H7 (cell line): ENCODE measurements around the gene RPTOR. TPM values are rescaled to one million over a fixed set of nuclear protein-coding genes. Genes with fewer than 3 reads are reported as not detected.

Experiments used
- DNase-seq: peaks from one replicate; pipeline ENCODE4 v3.0.0; 2012
- H3K27me3 ChIP-seq: 2 replicates; pipeline ENCODE4 v1.6.0; 2011; ENCODE audit warnings: mild to moderate bottlenecking, low read length; ENCODE audit not compliant: control insufficient read depth, insufficient read depth
- H3K36me3 ChIP-seq: replicated peaks from 2 replicates; pipeline ENCODE4 v1.5.1; 2011; ENCODE audit warnings: low read length; ENCODE audit not compliant: control insufficient read depth, insufficient read depth
- H3K4me3 ChIP-seq: 2 replicates; pipeline ENCODE4 v1.5.1; 2011; ENCODE audit warnings: low read depth, mild to moderate bottlenecking, control low read depth, low read length, moderate library complexity; ENCODE audit not compliant: insufficient read depth
- total RNA-seq: library from RNA; depleted of rRNA; stranded (reverse); fragments of >200 nt; shearing (Covaris generic); gene quantifications from 2 replicates; pipeline ENCODE4 v1.2.3, GENCODE V29; 2014

The RPTOR gene
- total RNA-seq, 1 experiment from 2014 or later = 20.9 TPM

DNA sequence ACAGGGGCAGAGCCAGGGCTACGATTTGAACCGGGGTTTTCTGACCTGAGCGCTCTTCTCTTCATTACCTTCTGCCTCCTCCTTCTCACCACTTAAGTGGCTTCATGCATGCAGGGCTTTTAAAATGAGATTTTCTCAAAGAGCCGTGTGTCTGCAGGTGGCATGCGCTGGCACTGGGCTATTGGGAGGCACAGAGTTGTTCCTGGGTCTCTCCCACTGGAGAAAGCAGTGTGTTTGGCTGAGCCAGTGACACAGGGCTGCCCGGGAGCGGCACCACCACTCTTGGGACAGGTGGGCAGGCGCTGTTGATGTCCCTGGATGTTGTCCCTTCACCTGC lies 228.2 kb downstream of the RPTOR start:
- no peak for DNase-seq
- Histone ChIP-seq H3K27me3 (no peaks in the 10 kb centered on the region), H3K36me3 (no peaks in the 10 kb centered on the region; the same call in 1 of the 2 replicates), H3K4me3 (no peak overlapping the region)

DNA sequence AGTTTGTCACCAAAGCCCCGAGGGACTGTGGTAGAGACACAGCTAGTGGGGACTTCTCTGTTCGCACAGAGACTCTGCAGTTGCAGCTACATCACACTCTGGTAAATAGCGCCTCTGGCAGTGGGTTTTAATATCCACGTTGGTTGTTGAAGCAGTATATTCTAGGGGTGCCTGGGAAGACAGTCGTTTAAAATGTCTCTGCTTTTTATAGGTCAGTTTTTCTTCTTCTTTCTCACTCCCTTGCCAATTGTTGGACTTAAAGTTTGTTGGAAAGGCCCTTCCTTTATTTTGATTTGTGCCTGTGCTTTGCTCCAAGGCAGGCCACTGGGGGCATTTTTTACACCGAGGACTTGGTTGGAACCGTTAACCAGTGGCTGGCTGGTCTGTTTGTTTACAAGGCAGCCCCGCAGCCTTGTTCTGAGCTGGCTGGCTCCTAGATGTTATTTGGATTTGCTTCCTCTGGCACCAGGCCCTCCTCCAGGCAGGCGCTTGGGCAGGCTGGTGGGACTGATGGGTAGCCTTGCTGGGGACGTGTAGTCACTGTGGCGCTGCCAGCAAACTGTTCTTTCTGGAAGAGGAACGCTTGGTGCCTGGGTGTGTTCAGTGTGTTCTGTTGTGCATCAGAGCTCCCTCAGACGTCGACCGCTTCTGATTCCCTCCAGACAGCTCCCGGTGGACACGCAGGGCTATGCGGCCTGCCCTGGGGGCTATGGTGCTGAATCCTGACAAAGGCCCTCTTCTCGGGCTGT lies 228.8 kb downstream of the RPTOR start:
- Histone ChIP-seq H3K27me3 (no peaks in the 10 kb centered on the region), H3K36me3 (no peaks in the 10 kb centered on the region; the same call in 1 of the 2 replicates)

DNA sequence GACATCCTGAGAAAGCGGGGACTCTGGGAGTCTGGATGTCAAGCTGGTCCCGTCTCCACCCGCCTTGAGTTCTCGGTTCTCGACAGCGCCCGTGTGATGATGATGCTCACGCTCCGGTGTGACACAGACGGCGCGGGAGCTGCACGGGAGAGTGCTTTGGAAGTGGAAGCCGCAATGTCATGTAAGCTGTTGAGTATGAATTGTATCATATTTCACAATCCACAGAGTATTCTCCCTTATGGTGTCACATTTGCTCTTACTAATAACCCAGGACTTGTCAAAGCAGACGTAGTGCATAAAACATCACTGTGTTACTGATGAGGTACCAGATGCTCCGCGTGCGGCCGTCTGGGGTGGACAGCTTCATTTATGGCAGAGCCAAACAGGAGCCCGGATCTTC lies 229.5 kb downstream of the RPTOR start:
- H3K36me3 ChIP-seq = no peaks in the 10 kb centered on the region; the same call in 1 of the 2 replicates
- no peak overlapping the region for H3K4me3 ChIP-seq
- no peak for DNase-seq
- H3K27me3 ChIP-seq = no peaks in the 10 kb centered on the region

More for the DNA sequence above, 228.8 kb downstream of the RPTOR start:
- DNase-seq = peak; percentile 78
- no peak overlapping the region for H3K4me3 ChIP-seq

DNA sequence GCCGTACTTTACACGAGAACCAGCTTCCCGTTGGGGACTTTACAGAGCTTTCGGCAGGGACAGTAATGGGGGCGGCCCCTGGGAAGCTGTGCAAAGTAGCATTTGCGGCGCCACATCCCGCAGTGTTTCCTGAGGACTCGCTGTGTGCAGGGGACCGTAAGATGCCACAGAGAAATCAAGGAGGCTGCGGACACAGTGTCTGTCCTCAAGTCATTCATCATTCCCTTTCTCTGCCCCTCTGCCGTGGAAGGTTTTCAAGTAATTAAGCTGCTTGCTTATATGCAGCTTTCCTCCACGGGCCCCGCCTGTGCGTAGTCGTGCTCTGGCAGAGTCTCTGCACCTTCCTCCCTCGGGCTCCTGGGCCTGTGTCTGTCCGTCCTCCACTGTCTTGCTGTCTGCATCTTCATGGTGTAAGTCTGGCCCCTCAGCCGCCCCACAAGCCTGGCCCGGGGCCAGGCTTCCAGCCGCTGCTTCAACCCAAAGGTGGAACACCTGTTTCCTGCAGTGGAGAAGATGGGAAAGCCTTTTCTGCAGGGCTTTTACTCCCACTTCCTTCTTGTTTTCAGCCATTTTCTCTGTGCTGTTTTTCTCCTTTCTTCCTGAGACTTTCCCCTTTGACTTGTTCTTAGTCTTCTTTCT lies 230.1 kb downstream of the RPTOR start:
- DNase-seq = no peak
- Histone ChIP-seq H3K36me3 (no peaks in the 10 kb centered on the region; the same call in 1 of the 2 replicates), H3K4me3 (no peak overlapping the region), H3K27me3 (no peaks in the 10 kb centered on the region)

DNA sequence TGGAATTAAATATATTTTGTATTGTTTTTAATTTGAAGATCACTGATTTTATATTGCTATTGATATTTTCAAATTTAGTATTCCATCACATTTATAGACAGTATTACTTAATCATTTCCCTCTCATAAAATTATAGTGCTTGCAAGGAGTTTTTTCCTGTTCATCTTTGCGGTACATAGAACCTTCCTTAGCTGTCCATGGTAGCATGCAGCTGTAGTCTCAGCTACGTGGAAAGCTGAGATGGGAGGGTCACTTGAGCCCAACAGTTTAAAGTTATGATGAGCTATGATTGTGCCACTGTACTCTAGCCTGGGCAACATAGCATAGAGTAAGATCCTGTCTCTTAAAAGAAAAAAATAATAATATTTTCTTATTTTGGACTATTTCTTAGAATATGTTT lies 231.2 kb downstream of the RPTOR start:
- no peaks in the 10 kb centered on the region for H3K27me3 ChIP-seq
- H3K4me3 ChIP-seq = no peak overlapping the region
- no peaks in the 10 kb centered on the region for H3K36me3 ChIP-seq
- no peak for DNase-seq

DNA sequence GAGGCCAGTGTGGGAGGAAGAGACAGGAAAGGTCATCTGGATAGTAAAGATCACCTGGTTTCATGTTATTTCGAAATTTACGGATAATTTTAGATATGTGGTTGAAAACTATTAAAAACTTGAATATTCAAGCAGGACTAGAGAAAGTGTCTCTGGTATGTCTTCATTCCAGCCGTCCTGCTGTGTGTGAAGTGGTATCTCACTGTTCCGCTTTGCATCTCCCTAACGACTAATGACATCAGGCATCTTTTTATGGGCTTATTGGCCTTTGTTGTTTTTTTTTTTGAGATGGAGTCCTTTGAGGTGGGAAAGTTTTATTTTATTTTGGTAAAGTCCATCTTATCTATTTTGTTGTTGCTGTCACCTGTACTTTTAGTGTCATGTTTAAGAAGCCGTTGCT lies 232.6 kb downstream of the RPTOR start:
- no peak overlapping the region for H3K4me3 ChIP-seq
- DNase-seq = no peak

DNA sequence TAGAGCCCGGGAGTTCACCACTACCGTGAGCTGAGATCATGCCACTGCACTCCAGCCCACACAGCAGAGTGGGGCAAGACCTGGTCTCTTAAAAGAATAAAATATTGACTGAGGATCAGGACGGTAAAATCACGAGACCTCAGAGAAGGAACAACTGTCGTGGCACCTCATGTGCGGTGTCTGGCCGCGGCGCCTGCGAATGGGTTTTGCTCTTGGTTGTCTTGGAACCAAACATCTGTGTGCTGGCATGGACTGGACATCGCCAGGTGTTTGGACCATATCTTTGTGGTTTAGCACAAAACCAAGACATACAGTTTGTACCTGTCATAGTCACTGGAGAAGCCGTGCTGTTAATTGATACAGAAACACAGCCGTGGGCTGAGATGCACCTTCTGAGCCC lies 234.1 kb downstream of the RPTOR start:
- H3K27me3 ChIP-seq = no peaks in the 10 kb centered on the region
- no peak for DNase-seq
- H3K4me3 ChIP-seq = no peak overlapping the region
- H3K36me3 ChIP-seq = no peaks in the 10 kb centered on the region

More for the DNA sequence above, 232.6 kb downstream of the RPTOR start:
- Histone ChIP-seq H3K27me3 (no peaks in the 10 kb centered on the region), H3K36me3 (no peaks in the 10 kb centered on the region)

DNA sequence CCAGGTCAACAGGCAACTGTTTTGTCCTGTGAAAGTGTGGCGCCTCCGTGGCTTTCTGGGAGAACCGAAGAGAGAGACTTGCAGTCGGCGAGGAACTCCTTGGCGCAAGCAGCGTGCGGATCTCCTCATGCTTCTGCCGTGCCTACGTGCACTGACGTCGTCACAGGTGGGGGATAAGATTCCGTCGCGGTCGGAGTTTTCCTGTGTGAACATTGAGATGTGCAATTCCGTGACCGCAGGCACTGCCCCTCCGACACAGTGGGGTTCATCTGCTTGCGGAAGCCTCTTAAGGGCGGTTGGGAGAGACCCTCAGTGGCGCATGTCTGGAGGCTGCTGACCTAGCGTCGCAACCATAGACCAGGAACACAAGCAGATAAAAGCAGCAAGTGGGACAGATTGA lies 234.7 kb downstream of the RPTOR start:
- H3K4me3 ChIP-seq = no peak overlapping the region
- DNase-seq = no peak
- H3K27me3 ChIP-seq = no peaks in the 10 kb centered on the region
- no peaks in the 10 kb centered on the region for H3K36me3 ChIP-seq

DNA sequence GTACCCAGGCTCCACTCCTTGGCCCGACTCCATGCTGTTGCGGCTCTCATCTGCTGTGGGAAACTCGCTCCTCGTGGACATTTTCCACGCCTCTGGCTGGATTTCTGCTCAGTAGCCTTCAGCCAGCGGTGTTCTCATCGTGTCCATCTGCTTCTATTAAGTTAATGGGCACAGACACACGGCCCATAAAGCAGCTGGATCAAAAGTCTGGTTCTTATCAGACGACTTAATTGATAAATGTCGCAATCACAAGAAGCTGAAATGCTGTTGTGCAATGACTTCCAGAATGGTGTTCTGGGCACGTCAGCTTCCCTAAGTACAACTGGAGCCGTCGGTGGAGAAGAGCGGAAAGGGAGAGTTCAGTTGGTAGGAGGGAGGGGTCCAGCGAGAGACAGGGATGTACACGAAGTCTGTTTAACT lies 235.3 kb downstream of the RPTOR start:
- Histone ChIP-seq H3K4me3 (no peak overlapping the region), H3K36me3 (no peaks in the 10 kb centered on the region), H3K27me3 (no peaks in the 10 kb centered on the region)
- DNase-seq = no peak

DNA sequence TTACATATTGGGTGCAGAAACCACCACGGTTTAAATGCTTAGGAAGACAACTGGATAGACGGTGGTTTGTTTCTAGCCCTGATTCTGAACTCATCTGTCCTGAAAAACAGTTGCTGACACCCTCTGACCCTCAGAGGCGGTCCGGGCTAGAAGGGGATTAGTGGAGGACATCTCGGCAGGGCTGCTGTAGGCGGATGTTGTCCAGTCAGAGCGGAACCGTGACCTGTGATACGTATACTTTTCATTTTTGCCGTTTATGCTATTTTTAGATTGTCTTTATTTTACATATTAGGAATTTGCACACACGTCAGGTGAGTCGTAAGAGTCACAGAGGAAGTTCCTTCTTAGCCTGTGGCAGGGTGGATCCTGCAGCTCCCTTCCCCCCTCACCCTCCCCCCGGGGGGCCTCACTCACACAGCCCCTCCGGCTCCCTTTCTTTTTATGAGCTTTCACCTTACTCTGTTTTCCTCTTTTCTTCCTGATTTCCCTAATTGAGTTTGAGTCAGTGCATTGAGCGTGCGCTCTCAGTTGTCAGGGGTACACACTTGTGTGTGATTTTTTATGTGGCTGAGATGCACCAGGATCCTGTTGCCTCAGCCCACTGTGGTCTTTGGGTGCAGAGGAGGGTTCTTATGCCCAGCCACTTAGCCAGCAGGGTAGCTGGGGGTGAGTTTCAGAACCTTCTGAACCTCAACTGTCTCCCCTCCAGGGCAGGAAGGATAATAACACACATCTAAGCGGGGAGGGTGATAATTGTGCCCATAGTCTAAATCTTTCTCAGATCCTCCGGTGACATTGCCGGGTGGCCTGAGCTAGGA lies 236.0 kb downstream of the RPTOR start:
- Histone ChIP-seq H3K4me3 (no peak overlapping the region), H3K27me3 (no peaks in the 10 kb centered on the region), H3K36me3 (no peaks in the 10 kb centered on the region)
- no peak for DNase-seq

DNA sequence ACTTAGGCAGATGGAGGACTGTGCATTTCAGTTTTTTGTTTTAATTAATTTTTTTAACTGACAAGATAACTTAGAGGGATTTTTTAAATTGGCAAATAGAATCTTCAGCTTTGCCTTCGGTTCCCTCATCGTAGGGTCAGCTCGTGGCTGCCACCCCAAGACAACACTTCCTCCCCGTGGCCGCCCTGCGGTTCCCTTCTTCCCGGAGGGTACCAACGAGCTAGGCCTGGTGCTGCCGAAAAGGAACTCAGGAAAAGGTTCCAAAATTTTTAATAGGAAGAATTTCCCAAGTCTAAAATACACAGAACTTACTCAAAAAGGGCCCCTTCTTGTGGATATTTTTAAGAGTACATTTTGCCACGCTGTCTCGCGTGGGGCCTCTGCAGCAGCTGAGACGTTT lies 236.6 kb downstream of the RPTOR start:
- Histone ChIP-seq H3K36me3 (no peaks in the 10 kb centered on the region), H3K4me3 (no peak overlapping the region), H3K27me3 (no peaks in the 10 kb centered on the region)
- DNase-seq = no peak

DNA sequence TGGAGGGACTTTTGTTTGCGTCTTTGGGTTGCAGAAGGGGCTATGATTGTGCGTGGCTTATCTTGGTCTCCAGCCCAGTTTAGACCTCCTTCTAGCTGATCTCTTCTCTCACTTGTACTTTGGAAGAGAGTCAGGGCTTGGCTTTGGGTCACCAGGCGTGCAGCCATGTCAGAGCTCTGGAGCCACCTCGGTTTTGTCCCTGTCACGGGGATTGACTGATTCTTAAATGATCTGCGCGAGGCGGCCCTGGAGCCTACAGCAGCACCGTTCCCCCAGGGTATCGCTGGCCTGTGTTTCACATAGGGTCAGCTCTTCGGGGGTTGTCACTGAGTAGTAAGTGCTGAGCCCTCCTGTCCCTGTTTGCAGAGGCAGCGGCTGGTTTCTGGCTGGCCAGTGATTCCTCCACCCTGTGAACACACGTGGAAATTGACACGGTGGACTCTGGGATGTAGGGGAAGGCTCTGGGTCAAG lies 237.2 kb downstream of the RPTOR start:
- H3K27me3 ChIP-seq = no peaks in the 10 kb centered on the region
- no peak for DNase-seq
- H3K4me3 ChIP-seq = no peak overlapping the region
- H3K36me3 ChIP-seq = no peaks in the 10 kb centered on the region

DNA sequence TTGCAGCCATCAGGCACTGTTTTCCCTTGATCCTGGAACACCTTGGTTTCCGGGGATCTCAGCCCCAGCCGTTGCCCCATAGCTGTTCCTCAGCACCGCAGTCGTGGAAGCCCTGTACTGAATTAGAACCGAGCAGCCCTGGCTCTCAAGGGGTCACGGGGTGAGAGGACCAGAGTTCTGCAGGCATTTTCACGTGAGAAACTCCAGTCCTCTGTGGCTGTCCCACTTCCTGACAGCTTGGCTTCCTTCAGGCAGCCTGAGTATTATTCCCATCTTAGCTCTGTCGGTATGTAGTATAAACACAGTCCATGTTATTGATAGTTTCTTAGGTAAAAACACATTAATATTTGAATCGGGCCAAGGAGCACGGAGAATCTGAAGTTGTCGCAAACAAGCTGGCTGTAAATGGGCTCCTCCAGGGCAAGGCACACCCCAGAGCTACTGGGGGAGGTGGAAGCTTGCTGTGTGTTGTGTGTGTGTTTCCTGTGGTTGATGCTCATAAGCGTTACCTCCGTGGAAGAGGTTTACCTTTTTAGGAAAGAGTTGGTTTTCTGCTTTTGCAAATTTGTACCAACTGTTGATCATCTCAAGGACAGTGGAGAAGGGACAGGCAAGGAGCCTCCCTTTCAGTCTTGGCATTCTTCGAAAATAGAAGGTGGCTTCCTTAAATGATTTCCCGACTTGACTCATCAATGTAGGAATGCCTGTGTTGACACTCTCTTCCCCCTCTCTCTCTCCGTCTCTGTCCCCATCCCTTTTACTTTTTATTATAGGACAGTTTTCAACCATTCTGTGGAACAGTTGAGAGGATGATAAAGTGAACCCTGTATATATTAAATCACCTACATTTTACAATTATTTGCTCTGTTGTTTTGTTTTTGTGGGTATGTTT lies 238.1 kb downstream of the RPTOR start:
- no peaks in the 10 kb centered on the region for H3K27me3 ChIP-seq
- no peak for DNase-seq
- no peak overlapping the region for H3K4me3 ChIP-seq
- H3K36me3 ChIP-seq = no peaks in the 10 kb centered on the region

DNA sequence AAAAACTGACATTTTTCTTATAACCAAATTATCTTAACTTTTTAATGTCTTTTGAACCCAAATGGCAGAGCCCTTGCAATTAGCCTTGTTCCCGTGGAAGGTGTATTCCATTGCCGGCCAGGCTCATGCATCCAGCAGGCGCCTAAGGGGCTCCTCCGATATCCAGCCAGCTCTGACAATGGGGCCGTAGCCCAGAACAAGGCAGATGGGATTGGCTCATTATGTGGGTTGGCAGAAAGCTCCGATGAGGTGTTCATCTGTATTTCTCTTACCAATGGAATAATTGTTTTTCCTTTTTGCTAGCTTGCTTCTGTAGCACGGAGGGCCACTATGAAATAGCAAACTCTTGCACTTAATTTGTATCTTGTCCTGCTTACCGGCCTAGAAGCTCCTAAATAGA lies 238.8 kb downstream of the RPTOR start:
- DNase-seq = no peak
- Histone ChIP-seq H3K36me3 (no peaks in the 10 kb centered on the region), H3K27me3 (no peaks in the 10 kb centered on the region), H3K4me3 (no peak overlapping the region)
